22Rv1 (cell line): ENCODE data around the gene NKX6-2.

Source experiments
- H3K27ac ChIP-seq: fragments of 450-650 bp; 2 replicates; pipeline ENCODE4 v1.5.1; 2017
- ZFX ChIP-seq: fragments of 450-650 bp; IDR thresholded peaks from 2 replicates; pipeline ENCODE4 v1.6.1; 2017; ENCODE audit warnings: antibody characterized with exemption, borderline replicate concordance
- TF ChIP-seq, protein P1 (sequence below): fragments of 450-650 bp; IDR thresholded peaks from 2 replicates; pipeline ENCODE4 v1.5.1; 2017; ENCODE audit warnings: mild to moderate bottlenecking

The NKX6-2 gene

DNA sequence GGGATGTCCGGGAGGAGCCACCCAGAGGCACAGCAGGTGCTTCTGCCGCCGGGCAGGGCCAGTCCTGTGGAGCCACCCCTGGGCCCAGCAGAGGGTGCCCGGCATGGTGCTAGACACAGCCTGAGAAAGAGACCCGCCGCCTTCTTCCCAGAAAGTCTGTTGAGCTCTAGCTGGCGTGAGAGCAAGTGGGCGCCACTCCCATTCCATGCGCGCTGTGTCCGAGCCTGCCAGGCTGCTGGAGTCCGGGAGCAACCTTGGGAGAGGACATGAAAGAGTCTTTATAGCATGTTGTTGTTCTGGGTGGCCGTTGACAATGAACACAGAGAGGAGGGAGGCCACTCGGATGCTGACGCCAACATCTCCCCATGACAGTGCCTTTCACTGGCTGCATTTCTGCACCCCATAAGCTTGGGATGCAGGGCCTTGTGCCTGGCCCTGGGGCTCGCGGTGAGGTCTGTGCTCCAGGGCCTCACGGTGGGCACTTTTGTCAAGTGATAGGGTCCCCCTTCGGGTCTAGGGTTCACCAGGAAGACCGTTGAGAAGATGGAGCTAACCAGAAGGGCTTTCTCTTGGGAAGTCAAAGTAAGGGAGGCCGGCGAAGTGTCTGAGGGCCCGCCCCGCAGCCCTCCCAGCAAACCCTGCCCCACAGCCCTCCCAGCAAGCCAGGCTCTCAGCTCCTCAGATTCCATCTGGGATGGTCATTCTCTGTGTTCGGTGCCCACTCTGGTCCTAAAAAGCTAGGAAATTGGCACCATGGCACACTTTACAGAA lies 47.3 kb downstream of the NKX6-2 start:
- TF ChIP-seq, protein P1, sequence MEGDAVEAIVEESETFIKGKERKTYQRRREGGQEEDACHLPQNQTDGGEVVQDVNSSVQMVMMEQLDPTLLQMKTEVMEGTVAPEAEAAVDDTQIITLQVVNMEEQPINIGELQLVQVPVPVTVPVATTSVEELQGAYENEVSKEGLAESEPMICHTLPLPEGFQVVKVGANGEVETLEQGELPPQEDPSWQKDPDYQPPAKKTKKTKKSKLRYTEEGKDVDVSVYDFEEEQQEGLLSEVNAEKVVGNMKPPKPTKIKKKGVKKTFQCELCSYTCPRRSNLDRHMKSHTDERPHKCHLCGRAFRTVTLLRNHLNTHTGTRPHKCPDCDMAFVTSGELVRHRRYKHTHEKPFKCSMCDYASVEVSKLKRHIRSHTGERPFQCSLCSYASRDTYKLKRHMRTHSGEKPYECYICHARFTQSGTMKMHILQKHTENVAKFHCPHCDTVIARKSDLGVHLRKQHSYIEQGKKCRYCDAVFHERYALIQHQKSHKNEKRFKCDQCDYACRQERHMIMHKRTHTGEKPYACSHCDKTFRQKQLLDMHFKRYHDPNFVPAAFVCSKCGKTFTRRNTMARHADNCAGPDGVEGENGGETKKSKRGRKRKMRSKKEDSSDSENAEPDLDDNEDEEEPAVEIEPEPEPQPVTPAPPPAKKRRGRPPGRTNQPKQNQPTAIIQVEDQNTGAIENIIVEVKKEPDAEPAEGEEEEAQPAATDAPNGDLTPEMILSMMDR = no peak
- no peak for TF ChIP-seq ZFX
- H3K27ac ChIP-seq = no peak overlapping the region

DNA sequence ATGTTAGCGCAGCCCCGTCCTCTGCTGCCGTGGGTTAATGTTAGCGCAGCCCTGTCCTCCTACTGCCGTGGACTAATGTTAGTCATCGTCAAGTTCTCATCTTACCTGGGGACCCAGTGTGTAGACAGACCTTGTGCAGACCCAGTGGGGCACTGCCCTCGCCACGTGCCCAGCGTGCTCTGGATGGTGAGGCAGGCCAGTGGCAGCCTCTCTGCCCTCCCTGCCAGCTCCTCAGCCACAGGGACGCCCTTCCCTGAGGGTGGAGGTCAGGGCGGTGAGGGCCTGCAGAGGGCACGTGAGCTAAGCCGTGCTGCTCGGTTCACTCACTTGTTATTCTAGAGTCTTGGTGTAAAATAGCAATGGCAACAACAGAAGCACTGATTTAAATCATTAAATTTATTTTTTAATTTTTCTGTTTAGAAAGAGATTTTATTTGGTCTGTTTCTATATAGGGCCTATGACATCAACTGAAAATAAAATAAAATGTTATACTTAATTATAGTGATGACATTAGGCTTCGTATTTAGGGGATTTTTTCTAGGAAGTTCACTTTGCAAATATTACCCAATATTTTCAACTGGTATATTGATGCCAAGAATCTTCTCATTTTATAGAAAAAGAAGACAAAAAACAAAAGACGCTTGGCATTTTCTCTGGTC lies 48.4 kb downstream of the NKX6-2 start:
- no peak overlapping the region for H3K27ac ChIP-seq
- no peak for TF ChIP-seq ZFX
- TF ChIP-seq, protein P1 = no peak

GRCh38 chr10:132735923-132736391 lies 50.0 kb downstream of the NKX6-2 start:
- no peak for TF ChIP-seq ZFX
- TF ChIP-seq, protein P1 = no peak
- H3K27ac ChIP-seq = no peak overlapping the region

- no peak for TF ChIP-seq ZFX
- TF ChIP-seq, protein P1 = no peak
- no peak overlapping the region for H3K27ac ChIP-seq
Measured at GRCh38 chr10:132735341-132735775, 50.6 kb downstream of the NKX6-2 start.

DNA sequence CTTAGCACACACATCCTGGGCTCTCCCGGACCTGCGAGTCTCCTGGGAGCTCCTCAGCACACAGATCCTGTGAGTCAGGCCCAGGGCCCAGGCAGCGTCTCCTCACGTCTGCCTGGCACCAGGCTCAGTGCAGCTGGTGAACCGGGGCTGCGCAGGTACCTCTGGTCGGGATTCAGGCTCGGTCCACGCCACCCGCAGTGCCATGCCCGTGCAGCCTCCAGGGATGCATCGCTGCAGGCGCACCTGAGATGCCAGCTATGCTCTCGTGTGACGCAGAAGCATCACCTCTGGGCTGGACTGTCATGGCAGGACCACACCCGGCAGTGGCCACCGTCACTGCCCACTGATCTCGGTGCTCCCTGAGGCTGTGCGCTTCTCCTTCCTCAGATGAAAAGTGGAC lies 52.0 kb downstream of the NKX6-2 start:
- TF ChIP-seq, protein P1 = no peak
- TF ChIP-seq ZFX = no peak
- H3K27ac ChIP-seq = no peak overlapping the region
